Esophagus squamous epithelium (tissue), 5 donors: ENCODE results near the gene COG5. TPM values are rescaled to one million over a fixed set of nuclear protein-coding genes. Genes with fewer than 3 reads are reported as not detected.

Experiments
- DNase-seq: peaks from one replicate; lab custom pipeline; 2025; lab: John Stamatoyannopoulos, UW
- H3K27ac ChIP-seq, 4 donors: fragments of 200-600 bp; sonication (generic); one replicate each; pipeline ENCODE4 v1.5.1; 2016 to 2019; ENCODE audit warnings: mild to moderate bottlenecking in 1 of 4
- H3K27me3 ChIP-seq, 4 donors: fragments of 200-600 bp; sonication (generic); 1 replicate in 3 of 4; 2 replicates in 1 of 4; pipeline versions ENCODE4 v1.5.1 to v1.6.0; 2017 to 2021; ENCODE audit warnings: antibody characterized with exemption in 1 of 4
- H3K36me3 ChIP-seq, 3 donors: fragments of 200-600 bp; sonication (generic); one replicate each; pipeline ENCODE4 v1.5.1; 2016 to 2019
- H3K4me1 ChIP-seq, 3 donors: fragments of 200-600 bp; sonication (generic); one replicate each; pipeline ENCODE4 v1.5.1; 2017 to 2019
- H3K4me3 ChIP-seq, 4 donors: fragments of 200-600 bp; sonication (generic); 1 replicate in 3 of 4; 2 replicates in 1 of 4; pipeline ENCODE4 v1.5.1; 2016 to 2019; ENCODE audit warnings: mild to moderate bottlenecking in 2 of 4, moderate library complexity in 1 of 4
- H3K9me3 ChIP-seq, 3 donors: fragments of 200-600 bp; sonication (generic); one replicate each; pipeline ENCODE4 v1.5.1; 2016 to 2019
- POLR2A ChIP-seq, 4 donors: fragments of 450-650 bp; IDR thresholded peaks; one replicate each; pipeline ENCODE4 v1.6.1; 2017; ENCODE audit warnings: antibody characterized with exemption in 4 of 4, mild to moderate bottlenecking in 4 of 4, moderate library complexity in 3 of 4
- WGBS, 2 donors: methylation state at CpG; one replicate each; pipeline ENCODE4 v1.1.5; 2018; 5-methylcytosine and 5-hydroxymethylcytosine counted together
- intact Hi-C: fragments of 100-400 bp; cut with DNase I; formaldehyde crosslinking; loops from one replicate; pipeline ENCODE4 v1.15.0; 2022
- total RNA-seq, 4 donors: library from RNA; depleted of rRNA; stranded (reverse); fragments of >200 nt; gene quantifications; one replicate each; pipeline ENCODE4 v1.1.0, GENCODE V29; 2016
- TF ChIP-seq, protein P1 (sequence below), 6 experiments: fragments of 450-650 bp in 4 of 6; fragments of 200-600 bp in 2 of 6; sonication (generic) in 2 of 6; IDR thresholded peaks; one replicate each; pipeline ENCODE4 v1.5.1; 2016 to 2019; ENCODE audit warnings: antibody characterized with exemption in 6 of 6, mild to moderate bottlenecking in 4 of 6, moderate library complexity in 4 of 6
- donor health status: DM: yes; HTN: yes; CAD: no.

The COG5 gene
- total RNA-seq, 4 donors from 2014 or later: 24.4 to 30.0 (median 27.2) TPM

DNA sequence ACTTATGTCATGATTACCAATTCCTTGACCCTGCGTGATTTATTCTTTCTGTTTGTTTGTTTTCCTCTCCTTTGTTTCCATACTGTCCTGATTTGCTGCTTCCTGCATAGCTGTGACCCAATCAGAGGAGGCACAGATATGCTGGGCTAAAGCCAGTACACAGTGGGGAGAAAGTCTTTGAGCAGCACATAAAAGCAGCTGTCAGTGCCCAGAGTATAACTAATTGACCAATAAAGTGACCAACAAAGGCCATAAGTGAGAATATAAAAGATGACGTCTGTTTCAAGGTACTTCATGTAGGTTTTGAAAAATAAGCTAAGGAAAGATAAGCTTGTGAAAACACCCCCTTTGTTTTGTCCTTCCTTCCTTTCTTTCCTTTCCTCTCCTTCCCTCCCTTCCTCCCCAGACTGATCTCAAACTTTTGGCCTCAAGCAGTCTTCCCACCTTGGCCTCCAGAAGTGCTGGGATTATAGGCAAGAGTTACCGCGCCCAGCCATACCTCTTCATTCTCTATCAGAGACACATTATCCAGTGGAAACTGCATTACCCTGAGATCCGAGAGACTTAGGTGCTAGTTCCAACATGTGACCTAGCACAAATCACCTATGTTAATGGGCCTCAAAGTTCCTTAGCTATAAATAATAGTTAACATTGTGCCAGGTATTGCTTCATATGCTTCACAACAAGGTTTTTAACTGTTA, 33.3 kb upstream of the COG5 start:
- no peaks in the 10 kb centered on the region for H3K27me3 ChIP-seq
- H3K9me3 ChIP-seq: no peaks in the 10 kb centered on the region
- H3K4me3 ChIP-seq: no peak overlapping the region
- no peak for TF ChIP-seq POLR2A (IDR thresholded peaks at IDR 0.05)
- TF ChIP-seq, protein P1, sequence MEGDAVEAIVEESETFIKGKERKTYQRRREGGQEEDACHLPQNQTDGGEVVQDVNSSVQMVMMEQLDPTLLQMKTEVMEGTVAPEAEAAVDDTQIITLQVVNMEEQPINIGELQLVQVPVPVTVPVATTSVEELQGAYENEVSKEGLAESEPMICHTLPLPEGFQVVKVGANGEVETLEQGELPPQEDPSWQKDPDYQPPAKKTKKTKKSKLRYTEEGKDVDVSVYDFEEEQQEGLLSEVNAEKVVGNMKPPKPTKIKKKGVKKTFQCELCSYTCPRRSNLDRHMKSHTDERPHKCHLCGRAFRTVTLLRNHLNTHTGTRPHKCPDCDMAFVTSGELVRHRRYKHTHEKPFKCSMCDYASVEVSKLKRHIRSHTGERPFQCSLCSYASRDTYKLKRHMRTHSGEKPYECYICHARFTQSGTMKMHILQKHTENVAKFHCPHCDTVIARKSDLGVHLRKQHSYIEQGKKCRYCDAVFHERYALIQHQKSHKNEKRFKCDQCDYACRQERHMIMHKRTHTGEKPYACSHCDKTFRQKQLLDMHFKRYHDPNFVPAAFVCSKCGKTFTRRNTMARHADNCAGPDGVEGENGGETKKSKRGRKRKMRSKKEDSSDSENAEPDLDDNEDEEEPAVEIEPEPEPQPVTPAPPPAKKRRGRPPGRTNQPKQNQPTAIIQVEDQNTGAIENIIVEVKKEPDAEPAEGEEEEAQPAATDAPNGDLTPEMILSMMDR (IDR thresholded peaks at IDR 0.05): no peak
- intact Hi-C loops: no loop called here
- DNase-seq: no peak
- H3K4me1 ChIP-seq: no peaks in the 10 kb centered on the region
- H3K27ac ChIP-seq: no peak overlapping the region
- 66 to 85% methylated on average over 4 to 5 of the region's 5 CpGs for WGBS, 2 donors
- H3K36me3 ChIP-seq: peaks cover 0 to 74% (median 12%) of the 10 kb centered on the region in 3 donors

- peaks cover 0 to 56% (median 12%) of the 10 kb centered on the region in 3 donors for H3K36me3 ChIP-seq
- H3K27me3 ChIP-seq: no peaks in the 10 kb centered on the region
- no peaks in the 10 kb centered on the region for H3K9me3 ChIP-seq
- WGBS, 2 donors: 32 to 43% methylated on average over 4 of the region's 4 CpGs
- TF ChIP-seq POLR2A (IDR thresholded peaks at IDR 0.05): no peak
- TF ChIP-seq, protein P1 (IDR thresholded peaks at IDR 0.05): no peak
- H3K27ac ChIP-seq: peak overlapping the region in 3 of 4 donors; percentile 11 to 45 (median 22)
- intact Hi-C loops: no loop called here
- no peak overlapping the region for H3K4me3 ChIP-seq
- no peaks in the 10 kb centered on the region for H3K4me1 ChIP-seq
- no peak for DNase-seq
These were observed 31.4 kb upstream of the COG5 start for GRCh38 chr7:107594961-107595737.

GRCh38 chr7:107593025-107593410, 29.3 kb upstream of the COG5 start:
- H3K36me3 ChIP-seq: peaks cover 0 to 47% (median 12%) of the 10 kb centered on the region in 3 donors
- no peak for DNase-seq
- no peak overlapping the region for H3K27ac ChIP-seq
- H3K4me1 ChIP-seq: no peaks in the 10 kb centered on the region
- intact Hi-C loops: no loop called here
- H3K27me3 ChIP-seq: no peaks in the 10 kb centered on the region
- WGBS, 2 donors: 93 to 95% methylated on average over 1 of the region's 1 CpG
- H3K4me3 ChIP-seq: no peak overlapping the region
- TF ChIP-seq POLR2A (IDR thresholded peaks at IDR 0.05): no peak
- TF ChIP-seq, protein P1 (IDR thresholded peaks at IDR 0.05): no peak
- no peaks in the 10 kb centered on the region for H3K9me3 ChIP-seq

GRCh38 chr7:107592361-107593024, 28.8 kb upstream of the COG5 start:
- no peak for TF ChIP-seq POLR2A (IDR thresholded peaks at IDR 0.05)
- TF ChIP-seq, protein P1 (IDR thresholded peaks at IDR 0.05): no peak
- 92 to 97% methylated on average over 5 of the region's 5 CpGs for WGBS, 2 donors
- DNase-seq: no peak
- H3K4me3 ChIP-seq: no peak overlapping the region
- H3K27me3 ChIP-seq: no peaks in the 10 kb centered on the region
- no peaks in the 10 kb centered on the region for H3K9me3 ChIP-seq
- intact Hi-C loops: no loop called here
- H3K27ac ChIP-seq: no peak overlapping the region
- H3K4me1 ChIP-seq: no peaks in the 10 kb centered on the region
- H3K36me3 ChIP-seq: peaks cover 0 to 47% (median 12%) of the 10 kb centered on the region in 3 donors
